Suppressor macrophage (primary cell): Measurements from ENCODE around the gene CANT1.
A peak's percentile ranks its signal among the peaks of the same experiment; 100 is the strongest.

ENCODE experiments used
- DNase-seq, 4 experiments: peaks; one replicate each; pipeline ENCODE4 v3.0.0-alpha.2; 2020 to 2022
- total RNA-seq, 17 experiments: gene quantifications; one replicate each; lab custom pipeline; 2026; ENCODE audit warnings: mixed read lengths in 6 of 17, inconsistent platforms in 3 of 17; lab: John Stamatoyannopoulos, UW

Gene CANT1
- 40.7 to 101 (median 61.4) reads per million in 17 experiments for total RNA-seq

DNA sequence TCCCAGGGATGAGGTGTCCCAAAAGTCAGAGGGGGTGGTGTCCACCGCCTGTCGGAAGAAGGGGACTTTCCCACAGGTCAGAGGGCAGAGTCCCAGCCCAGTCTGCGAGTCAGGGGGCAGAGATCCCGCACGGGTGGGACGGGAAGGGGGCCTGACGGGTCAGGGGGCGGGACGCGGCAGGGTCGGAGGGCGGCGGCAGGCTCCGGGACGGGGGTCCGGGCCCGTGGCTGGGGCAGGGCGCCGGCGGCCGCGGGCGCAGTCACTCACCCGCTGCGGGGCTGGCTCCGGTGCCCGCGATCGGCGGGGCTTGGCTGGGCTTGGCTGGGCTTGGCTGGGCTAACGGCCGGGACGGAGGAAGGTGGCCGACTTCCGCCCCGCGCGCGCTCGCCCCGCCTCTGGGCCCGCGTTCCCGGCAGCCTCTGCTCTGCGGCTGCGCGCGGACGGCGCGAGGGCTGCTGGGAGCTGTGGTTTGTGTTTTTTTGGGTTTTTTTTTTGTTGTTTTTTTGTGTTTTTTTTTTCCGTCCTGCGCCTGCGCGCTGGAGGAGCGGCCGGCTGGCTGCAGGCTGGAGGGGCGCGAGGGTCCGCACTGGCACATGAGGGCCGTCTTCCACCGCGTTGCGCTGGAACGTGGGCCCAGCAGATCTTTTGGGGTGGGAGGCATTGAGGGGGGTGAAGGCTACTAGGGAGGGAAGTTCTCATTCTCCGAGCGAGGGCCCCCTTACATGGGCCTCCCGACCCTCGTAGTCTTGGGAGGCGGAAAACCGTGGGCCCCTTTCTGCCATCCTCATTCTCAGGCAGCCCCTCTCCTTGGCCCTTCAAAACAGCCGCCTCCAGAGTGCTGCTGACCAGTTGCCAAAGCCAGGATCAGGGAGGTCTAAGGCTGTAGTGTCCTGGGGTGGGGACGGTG is at the start of gene CANT1:
TSS of gene CANT1 (minus strand) at position 368 of the 907 bp plus-strand sequence. CDS start 12,142 bp downstream, outside the sequence.
- DNase-seq, result peak; percentile 90 to 97 (median 94)

DNA sequence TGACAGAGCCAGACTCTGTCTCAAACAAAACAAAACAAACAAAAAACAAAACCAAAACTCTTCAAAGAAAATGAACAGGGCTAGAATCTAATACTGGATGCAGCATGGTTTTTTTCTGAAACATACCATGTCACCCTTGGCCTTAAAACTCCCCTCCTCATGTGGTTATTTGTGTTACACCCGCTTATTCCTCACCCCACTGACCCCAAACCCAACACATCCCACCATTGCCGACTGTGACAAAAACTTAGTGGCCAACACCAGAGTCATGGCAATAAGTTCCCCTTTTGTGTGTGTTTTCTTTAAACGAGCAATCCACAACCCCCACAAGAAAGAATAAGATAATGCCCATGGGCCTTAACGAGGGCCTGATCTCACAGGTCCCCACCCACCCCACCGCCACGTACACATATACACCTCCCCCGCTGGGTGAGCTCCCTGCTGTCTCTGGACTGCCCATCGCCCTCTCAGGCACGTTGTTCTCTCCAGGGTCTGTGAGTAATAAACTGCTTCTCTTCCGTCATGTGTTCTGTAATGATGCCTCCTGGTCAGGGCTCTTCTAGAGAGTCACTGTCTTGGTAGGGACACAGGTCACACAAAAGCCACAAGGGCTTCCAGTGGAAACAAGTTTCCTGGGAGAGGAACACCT is 48.3 kb upstream of the CANT1 start:
- DNase-seq, result peak; percentile 24 to 51 (median 42)

DNA sequence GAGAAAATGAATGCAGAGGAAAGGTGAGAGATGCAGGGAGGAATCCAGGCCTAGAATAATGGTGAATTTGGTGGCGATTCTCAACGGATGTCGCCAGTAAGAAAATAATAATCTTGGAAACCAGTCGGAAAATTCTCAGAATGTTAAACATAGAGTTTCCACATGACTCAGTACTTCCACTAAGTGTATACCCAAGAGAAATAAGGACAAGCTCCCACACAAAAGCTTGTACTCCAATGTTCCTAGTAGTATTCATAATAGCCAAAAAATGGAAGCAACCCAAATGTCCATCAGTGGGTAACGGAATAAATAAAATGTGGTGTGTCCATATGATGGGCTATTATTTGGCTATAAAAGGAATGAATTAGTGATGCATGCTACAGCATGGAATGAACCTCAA is 45.6 kb upstream of the CANT1 start:
- DNase-seq, result no peak

DNA sequence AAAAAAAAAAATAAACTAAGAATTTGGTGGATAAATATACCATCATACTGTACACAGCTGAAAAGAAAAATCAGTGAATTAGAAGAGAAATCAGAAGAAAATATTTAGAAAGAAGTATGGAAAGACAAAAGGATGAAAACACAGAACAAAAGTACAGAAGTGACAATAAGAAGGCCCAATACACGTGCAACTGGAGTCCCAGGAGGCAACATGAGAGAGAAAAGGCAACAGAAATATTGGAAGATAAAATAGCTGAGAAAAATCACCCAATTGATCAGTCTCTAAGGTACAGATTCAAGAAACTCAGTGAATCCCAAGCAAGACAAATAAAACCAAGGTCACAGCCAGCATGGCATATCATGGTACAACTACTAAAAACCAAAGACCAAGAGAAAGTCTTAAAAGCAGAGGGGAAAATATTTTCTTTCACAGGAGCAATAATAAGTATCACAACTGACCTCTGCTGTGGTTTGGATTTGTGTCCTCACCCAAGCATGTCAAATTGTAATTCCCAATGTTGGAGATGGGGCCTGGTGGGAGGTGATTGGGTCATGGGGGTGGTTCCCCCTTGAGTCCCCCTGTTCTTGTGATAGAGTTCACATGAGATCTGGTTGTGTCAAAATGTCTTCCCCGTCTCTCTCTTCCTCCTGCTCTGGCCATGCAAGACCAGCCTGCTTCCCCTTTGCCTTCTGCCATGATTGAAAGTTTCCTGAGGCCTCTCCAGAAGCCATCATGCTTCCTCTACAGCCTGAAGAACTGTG is 44.8 kb upstream of the CANT1 start:
- DNase-seq, result peak; percentile 10 to 43 (median 37)

DNA sequence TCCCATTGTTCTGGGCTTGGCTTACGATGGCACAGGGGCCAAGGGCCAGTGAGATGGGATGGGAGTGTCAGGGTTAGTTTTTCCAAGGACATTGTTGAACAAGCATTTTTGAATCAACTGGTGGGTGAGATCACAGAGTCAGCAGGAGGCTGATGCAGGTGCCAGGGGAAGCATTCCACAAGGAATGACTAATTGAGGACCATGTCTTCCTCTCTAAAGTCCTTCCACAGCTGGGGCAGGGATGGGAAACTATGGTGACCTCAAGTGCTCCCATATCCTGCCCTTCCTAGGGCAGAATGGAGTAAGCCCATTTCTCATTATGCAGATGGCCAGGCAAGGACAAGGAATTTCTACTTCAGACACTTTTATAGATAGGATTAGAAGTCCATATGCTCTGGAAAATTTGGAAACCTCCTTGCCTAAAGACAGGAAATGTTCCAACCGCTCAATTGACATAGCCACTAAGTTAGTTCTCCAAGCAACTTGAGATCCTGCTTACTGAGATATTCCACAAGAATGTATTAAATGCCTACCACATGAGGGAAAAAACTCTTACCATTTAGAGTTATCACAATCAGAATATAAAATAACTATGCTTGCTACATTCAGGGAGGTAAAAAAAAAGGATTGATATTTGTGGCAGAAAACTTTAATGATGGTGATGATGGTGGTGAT is 43.8 kb upstream of the CANT1 start:
- no peak for DNase-seq

DNA sequence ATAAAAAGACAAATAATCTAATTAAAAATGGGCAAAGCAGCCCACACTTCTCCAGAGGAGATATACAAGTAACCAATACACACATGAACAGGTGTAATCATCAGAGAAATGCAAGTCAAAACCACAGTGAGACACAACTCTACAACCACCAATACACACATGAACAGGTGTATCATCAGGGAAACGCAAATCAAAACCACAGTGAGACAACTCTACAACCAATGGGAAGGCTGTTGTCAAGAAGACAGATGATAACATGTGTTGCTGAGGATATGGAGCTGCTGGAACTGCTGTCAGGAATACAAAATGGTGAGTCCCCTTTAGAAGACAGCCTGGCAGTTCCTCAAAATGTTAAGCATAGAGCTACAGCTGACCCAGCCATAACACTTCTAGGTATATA is 42.6 kb upstream of the CANT1 start:
- DNase-seq, result no peak

DNA sequence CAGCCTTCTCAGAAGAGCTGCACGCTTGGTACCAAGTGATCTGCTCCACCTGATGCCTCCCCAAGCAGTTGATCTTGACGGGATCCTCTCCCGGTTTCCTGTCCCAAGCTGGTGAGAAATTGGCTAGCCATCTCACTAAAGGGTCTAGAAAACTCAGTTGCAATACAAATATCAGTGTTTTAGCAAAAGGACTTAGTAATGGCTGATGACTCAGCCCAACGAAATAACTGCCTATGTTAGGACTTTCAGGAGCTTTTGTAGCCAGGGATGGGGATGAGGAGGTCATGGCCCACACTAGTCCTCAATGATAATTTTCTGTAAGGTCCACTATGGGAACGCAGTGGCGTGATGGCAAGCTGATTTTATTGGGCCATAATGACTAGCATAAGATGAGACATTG is 41.7 kb upstream of the CANT1 start:
- DNase-seq, result no peak

DNA sequence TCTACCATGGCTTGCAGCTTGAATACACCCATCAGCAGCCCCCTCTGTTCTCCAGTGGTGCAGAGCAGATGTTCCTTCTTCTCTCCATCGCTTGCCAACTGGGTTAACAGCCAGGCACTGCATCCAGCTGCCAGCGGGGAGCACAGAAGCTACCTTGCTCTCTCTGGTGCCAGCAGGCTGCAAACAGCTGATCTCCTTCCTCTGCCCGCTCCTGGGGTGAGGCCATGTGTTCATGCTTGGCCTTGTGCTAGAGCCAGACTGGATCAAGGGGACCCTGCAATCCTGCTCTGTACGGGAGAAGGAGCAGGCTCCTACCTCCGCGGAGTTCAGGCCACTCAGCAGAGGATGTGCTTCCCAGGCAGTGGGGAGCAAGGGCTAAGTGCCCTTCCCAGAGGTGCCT is 41.0 kb upstream of the CANT1 start:
- no peak for DNase-seq

DNA sequence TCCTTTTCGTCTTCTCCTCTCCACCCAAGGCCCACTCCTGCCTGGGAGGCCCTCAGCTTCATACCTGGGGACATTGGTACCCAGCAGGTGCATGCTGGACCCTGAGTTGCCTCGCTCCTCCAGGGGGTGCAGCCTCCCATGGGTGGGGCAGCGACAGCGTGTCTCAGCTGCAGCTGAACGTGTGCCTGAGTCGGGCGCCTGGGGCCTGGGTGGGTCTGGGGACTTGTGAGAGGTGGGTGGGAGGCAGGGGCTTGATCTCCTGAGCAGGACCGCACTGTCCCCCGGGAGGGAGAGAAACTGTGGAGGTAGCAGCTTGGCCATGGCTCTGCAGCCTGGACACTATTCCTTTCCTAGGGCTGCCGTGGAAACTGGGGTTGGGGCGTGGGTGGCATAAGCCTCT is 40.3 kb upstream of the CANT1 start:
- no peak for DNase-seq

DNA sequence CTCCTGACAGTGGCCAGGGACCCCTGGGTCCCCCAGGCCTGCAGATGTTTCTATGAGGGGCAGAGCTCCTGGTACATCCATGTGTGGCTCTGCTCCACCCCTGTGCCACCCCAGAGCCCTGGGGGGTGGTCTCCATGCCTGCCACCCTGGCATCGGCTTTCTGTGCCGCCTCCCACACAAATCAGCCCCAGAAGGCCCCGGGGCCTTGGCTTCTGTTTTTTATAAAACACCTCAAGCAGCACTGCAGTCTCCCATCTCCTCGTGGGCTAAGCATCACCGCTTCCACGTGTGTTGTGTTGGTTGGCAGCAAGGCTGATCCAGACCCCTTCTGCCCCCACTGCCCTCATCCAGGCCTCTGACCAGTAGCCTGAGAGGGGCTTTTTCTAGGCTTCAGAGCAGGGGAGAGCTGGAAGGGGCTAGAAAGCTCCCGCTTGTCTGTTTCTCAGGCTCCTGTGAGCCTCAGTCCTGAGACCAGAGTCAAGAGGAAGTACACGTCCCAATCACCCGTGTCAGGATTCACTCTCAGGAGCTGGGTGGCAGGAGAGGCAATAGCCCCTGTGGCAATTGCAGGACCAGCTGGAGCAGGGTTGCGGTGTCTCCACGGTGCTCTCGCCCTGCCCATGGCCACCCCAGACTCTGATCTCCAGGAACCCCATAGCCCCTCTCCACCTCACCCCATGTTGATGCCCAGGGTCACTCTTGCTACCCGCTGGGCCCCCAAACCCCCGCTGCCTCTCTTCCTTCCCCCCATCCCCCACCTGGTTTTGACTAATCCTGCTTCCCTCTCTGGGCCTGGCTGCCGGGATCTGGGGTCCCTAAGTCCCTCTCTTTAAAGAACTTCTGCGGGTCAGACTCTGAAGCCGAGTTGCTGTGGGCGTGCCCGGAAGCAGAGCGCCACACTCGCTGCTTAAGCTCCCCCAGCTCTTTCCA is 39.5 kb upstream of the CANT1 start:
- no peak for DNase-seq

DNA sequence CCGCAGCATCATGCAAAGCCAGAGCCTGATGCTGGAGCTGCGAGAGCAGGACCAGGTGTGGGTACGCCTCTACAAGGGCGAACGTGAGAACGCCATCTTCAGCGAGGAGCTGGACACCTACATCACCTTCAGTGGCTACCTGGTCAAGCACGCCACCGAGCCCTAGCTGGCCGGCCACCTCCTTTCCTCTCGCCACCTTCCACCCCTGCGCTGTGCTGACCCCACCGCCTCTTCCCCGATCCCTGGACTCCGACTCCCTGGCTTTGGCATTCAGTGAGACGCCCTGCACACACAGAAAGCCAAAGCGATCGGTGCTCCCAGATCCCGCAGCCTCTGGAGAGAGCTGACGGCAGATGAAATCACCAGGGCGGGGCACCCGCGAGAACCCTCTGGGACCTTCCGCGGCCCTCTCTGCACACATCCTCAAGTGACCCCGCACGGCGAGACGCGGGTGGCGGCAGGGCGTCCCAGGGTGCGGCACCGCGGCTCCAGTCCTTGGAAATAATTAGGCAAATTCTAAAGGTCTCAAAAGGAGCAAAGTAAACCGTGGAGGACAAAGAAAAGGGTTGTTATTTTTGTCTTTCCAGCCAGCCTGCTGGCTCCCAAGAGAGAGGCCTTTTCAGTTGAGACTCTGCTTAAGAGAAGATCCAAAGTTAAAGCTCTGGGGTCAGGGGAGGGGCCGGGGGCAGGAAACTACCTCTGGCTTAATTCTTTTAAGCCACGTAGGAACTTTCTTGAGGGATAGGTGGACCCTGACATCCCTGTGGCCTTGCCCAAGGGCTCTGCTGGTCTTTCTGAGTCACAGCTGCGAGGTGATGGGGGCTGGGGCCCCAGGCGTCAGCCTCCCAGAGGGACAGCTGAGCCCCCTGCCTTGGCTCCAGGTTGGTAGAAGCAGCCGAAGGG is 38.6 kb upstream of the CANT1 start:
- DNase-seq, result no peak

DNA sequence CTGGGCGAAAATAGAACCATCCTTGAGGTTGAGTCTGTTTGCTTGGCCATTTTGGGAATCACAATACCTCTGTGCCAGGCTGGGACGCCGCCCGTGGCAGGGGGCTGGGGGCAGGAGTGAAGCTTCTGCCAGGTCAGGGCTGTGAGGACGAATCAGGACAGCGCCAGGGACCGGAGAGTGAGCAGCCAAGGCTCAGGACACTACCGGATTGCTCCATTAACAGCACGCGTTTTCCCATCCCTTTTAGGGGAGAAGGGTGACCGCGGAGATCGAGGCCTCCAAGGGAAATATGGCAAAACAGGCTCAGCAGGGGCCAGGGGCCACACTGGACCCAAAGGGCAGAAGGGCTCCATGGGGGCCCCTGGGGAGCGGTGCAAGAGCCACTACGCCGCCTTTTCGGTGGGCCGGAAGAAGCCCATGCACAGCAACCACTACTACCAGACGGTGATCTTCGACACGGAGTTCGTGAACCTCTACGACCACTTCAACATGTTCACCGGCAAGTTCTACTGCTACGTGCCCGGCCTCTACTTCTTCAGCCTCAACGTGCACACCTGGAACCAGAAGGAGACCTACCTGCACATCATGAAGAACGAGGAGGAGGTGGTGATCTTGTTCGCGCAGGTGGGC is 37.8 kb upstream of the CANT1 start:
- no peak for DNase-seq

DNA sequence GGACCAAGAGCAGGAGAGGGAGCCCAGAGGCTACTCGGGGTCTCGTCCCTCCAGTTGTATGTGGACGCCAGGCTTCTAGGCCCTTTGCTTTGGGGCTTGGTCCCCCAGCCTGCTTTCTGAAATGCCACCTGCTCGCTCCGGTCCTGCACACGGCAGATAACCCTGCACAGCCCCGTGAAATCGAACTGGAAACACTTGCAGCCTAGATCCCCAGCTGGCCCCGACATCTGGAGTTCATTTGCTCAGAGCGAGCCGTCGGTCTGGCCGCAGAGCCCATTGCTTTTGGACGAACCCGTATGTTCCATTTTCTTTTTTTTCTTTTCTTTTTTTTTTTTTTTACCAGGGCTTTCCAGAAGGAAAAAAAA is 37.3 kb upstream of the CANT1 start:
- DNase-seq, result no peak

DNA sequence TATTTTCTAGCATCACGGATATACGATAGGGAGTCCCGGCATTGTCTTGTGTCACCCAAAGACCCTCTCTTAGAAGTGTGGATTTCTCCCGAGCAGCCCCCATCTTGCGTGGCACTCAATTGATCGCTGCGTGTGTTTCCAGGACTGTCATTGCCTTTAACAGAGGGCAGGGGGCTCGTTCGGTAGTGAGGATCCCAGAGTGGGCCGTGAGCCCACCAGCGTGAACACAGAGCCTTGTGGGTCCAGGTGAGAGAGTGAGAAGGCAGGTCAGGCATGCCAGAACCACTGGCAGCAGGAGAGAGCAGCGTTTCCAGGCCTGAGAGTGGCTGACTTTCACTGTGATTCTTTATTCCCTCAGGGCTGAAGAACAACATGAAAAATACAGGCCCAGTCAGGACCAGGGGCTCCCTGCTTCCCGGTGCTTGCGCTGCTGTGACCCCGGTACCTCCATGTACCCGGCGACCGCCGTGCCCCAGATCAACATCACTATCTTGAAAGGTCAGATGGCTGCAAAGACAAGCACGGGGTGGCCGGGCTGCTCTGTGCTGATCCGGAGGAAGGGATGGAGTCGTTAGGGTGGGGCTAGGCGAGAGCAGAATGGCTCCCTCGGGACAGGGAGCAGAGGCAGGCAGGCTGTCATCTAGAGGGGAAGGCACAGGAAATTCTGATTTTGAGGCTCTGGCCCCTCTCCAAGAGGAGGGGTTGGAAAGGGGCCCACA is 36.8 kb upstream of the CANT1 start:
- no peak for DNase-seq

DNA sequence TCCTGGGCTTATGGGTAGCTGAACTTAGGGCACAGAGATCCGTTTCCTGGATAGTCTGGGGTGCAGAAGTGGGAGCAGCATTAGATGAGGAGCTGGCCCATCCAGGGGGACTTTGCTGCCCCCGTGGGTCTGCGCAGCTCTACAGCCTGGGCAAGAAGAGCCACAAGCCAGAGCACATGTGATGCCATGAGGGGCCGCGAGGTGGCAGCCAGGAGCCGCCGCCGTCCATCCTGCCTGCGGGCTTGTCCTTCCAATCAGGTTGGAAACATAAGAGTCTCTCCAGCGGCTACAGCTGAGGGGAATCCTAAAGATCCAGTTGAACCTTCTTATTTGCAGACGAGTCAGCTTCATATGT is 36.3 kb upstream of the CANT1 start:
- DNase-seq, result peak; percentile 76 to 87 (median 84)

DNA sequence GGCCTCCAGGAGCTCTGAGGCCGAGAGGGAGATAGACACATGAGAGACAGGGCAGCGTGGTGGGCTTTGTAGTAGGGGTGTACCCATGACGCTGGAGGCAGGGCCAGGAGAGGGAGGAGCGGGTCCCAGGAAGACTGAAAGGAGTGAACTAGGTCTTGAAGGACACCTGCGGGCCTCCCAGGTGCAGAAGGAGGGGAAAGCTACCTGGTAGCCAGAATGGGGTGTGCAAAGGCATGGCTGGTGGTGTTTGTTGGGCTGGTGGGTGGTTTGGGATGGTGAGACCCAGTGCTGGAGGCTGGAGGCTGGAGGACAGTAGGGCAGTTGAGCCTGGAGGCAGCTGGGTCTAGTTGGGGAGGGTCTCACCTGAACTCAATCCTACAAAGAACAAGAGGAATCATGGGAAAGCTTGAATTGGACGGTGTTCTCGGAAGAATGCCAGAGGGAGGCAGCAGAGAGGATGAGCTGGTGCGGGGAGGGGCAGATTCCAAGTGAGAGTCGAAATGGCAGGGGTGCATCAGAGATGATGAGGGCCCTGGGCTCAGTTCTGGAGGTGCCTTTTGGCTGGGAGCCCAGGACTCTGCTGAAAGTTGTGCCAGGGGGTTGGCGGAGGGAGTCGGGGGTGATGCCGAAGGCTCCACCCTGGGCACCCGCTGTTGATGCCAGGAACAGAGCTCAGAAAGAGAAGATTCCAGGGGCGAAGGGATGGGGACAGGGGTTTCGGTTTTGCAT is 35.6 kb upstream of the CANT1 start:
- DNase-seq, result no peak

DNA sequence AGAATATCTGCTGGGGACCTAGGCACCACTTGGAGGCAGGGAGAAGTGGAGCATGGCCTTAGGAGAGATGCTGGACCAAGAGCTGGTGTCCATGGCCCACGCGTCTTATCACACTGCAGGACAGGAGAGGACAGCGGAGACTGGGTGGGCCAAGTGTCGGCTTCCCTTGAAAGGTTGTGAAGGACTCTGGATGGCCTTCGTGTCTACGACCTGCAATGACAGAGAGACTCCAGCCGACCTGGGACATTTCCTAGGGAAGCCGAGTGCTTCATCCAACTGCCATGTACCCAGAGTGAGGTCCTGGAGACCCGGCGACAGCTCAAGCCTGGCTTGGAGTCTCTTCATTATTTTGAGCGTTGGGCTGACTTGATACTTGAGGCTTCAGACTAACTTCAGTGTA is 34.9 kb upstream of the CANT1 start:
- DNase-seq, result no peak

DNA sequence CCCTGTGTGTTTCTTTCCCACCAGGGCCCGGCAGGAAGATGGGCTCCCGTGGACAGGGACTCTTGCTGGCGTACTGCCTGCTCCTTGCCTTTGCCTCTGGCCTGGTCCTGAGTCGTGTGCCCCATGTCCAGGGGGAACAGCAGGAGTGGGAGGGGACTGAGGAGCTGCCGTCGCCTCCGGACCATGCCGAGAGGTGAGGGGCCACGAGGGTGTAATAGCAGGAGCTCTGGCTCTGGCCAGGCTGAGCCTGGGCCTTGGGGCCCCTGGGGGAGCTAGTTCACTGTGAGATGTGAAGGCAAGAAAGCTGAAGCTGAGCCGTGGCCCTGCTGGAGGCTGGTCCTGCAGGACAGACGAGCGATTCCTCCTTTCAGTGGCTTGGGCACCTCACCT is 34.4 kb upstream of the CANT1 start:
- no peak for DNase-seq
